IPS DF 4.7 (cell line): ENCODE measurements around the gene SLC6A2.
"Not testable (repeated sequence)": the region's sequence is repeated elsewhere in the genome, so short reads cannot be mapped to it uniquely, and the experiment has no call there.

Experiments used
- DNase-seq: peaks from one replicate; pipeline ENCODE4 v3.0.0-alpha.2; 2013; ENCODE audit warnings: low spot score; ENCODE audit errors: extremely low read depth

The SLC6A2 gene

GRCh38 chr16:55655897-55656681 is at the start of gene SLC6A2:
SLC6A2 (plus strand) TSS chr16:55655988; CDS start chr16:55656695, 707 bp downstream.
- no peak for DNase-seq

GRCh38 chr16:55613613-55614335 is 42.0 kb upstream of the SLC6A2 start:
- DNase-seq = no peak

GRCh38 chr16:55615071-55615470 is 40.7 kb upstream of the SLC6A2 start:
- DNase-seq = no peak

- not testable (repeated sequence) for DNase-seq
Measured at GRCh38 chr16:55615670-55616069, 40.1 kb upstream of the SLC6A2 start.

GRCh38 chr16:55621771-55622170 is 34.0 kb upstream of the SLC6A2 start:
- DNase-seq = no peak

GRCh38 chr16:55622272-55622671 is 33.5 kb upstream of the SLC6A2 start:
- DNase-seq = no peak

- DNase-seq = peak; percentile 64
Measured at GRCh38 chr16:55622930-55623561, 32.7 kb upstream of the SLC6A2 start.

- no peak for DNase-seq
Measured at GRCh38 chr16:55623640-55624039, 32.1 kb upstream of the SLC6A2 start.

- DNase-seq = no peak
Measured at GRCh38 chr16:55624696-55625095, 31.1 kb upstream of the SLC6A2 start.

- DNase-seq = no peak
Measured at GRCh38 chr16:55625843-55626242, 29.9 kb upstream of the SLC6A2 start.

GRCh38 chr16:55628306-55628968 is 27.4 kb upstream of the SLC6A2 start:
- no peak for DNase-seq

GRCh38 chr16:55630774-55631173 is 25.0 kb upstream of the SLC6A2 start:
- no peak for DNase-seq

GRCh38 chr16:55632259-55632658 is 23.5 kb upstream of the SLC6A2 start:
- no peak for DNase-seq

- DNase-seq = no peak
Measured at GRCh38 chr16:55634193-55634592, 21.6 kb upstream of the SLC6A2 start.

GRCh38 chr16:55638256-55638655 is 17.5 kb upstream of the SLC6A2 start:
- no peak for DNase-seq

- DNase-seq = no peak
Measured at GRCh38 chr16:55640701-55641327, 15.0 kb upstream of the SLC6A2 start.

- no peak for DNase-seq
Measured at GRCh38 chr16:55641430-55642056, 14.2 kb upstream of the SLC6A2 start.

- no peak for DNase-seq
Measured at GRCh38 chr16:55642611-55643010, 13.2 kb upstream of the SLC6A2 start.

GRCh38 chr16:55643161-55643970 is 12.4 kb upstream of the SLC6A2 start:
- DNase-seq = no peak

- DNase-seq = no peak
Measured at GRCh38 chr16:55645986-55646385, 9.8 kb upstream of the SLC6A2 start.
